ENCODE data around the gene NOS1AP. TPM values are rescaled to one million over a fixed set of nuclear protein-coding genes. Genes with fewer than 3 reads are reported as not detected.
A peak's percentile ranks its signal among the peaks of the same experiment; 100 is the strongest.

Gene NOS1AP
- polyA plus RNA-seq, 1 of the 3 experiments (the other 2 are of a cell fraction), result 0.03 TPM

DNA sequence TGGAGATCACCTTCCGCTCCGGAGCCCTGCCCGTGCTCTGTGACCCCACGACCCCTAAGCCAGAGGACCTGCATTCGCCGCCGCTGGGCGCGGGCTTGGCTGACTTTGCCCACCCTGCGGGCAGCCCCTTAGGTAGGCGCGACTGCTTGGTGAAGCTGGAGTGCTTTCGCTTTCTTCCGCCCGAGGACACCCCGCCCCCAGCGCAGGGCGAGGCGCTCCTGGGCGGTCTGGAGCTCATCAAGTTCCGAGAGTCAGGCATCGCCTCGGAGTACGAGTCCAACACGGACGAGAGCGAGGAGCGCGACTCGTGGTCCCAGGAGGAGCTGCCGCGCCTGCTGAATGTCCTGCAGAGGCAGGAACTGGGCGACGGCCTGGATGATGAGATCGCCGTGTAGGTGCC lies 297.6 kb downstream of the NOS1AP start:
- ChIA-PET POLR2A (no interaction called here), CTCF (interaction anchor here (1.4 to 3.4 kb wide), 4 partner anchors 10 to 311 kb away, joined by 4 to 26 read pairs (median 7); no protein-coding TSS in a partner anchor)
- no peaks in the 10 kb centered on the region for H4K20me1 ChIP-seq (ENCODE audit: insufficient read depth)
- H3K36me3 ChIP-seq (replicated peaks in 1 of 2; ENCODE audit: control insufficient read depth in 1 of 2, insufficient read depth in 2 of 2, low read length in 1 of 2), result no peaks in the 10 kb centered on the region
- H3K4me2 ChIP-seq, result peak overlapping the region; percentile 64; the same call in 1 of the 2 replicates
- no peaks in the 10 kb centered on the region for H3K79me2 ChIP-seq (ENCODE audit: insufficient read depth)
- no peak overlapping the region for H3K9ac ChIP-seq
- TF ChIP-seq JUND (IDR thresholded peaks at IDR 0.05), result no peak
- no peak for DNase-seq
- no peak overlapping the region for H3K27ac ChIP-seq (ENCODE audit: low read depth in 2 of 2, low read length in 1 of 2)
- no peaks in the 10 kb centered on the region for H3K9me3 ChIP-seq
- WGBS (ENCODE audit: low lambda C conversion rate), result 72% methylated on average over 22 of the region's 36 CpGs
- no peaks in the 10 kb centered on the region for H3K9me2 ChIP-seq
- H3K4me3 ChIP-seq (ENCODE audit: low read depth in 2 of 2, low read length in 1 of 2), result peak overlapping the region; percentile 13 to 42; a peak in 3 of 4 replicates
- no peaks in the 10 kb centered on the region for H3F3A ChIP-seq (replicated peaks; ENCODE audit: insufficient read depth)
- H3K4me1 ChIP-seq (ENCODE audit: control insufficient read depth in 1 of 2, insufficient read depth in 2 of 2, low read depth in 1 of 2, low read length in 1 of 2), result peaks cover 0 to 2% of the 10 kb centered on the region in 2 experiments; a peak in 1 of 4 replicates
- peak overlapping the region; percentile 40; the same call in 1 of the 2 replicates for H2AFZ ChIP-seq (ENCODE audit: low read depth)
- H3K27me3 ChIP-seq (ENCODE audit: insufficient read depth), result no peaks in the 10 kb centered on the region

DNA sequence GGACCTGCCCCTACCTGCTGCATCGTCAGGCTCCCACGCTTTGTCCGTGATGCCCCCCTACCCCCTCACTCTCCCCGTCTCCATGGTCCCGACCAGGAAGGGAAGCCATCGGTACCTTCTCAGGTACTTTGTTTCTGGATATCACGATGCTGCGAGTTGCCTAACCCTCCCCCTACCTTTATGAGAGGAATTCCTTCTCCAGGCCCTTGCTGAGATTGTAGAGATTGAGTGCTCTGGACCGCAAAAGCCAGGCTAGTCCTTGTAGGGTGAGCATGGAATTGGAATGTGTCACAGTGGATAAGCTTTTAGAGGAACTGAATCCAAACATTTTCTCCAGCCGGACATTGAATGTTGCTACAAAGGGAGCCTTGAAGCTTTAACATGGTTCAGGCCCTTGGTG lies 298.3 kb downstream of the NOS1AP start:
- H3K9me2 ChIP-seq, result no peaks in the 10 kb centered on the region
- H4K20me1 ChIP-seq (ENCODE audit: insufficient read depth), result no peaks in the 10 kb centered on the region
- no peaks in the 10 kb centered on the region for H3K9me3 ChIP-seq
- no peak for TF ChIP-seq SIN3A (IDR thresholded peaks at IDR 0.05; ENCODE audit: borderline replicate concordance, low read depth, low read length)
- TF ChIP-seq, protein P1, sequence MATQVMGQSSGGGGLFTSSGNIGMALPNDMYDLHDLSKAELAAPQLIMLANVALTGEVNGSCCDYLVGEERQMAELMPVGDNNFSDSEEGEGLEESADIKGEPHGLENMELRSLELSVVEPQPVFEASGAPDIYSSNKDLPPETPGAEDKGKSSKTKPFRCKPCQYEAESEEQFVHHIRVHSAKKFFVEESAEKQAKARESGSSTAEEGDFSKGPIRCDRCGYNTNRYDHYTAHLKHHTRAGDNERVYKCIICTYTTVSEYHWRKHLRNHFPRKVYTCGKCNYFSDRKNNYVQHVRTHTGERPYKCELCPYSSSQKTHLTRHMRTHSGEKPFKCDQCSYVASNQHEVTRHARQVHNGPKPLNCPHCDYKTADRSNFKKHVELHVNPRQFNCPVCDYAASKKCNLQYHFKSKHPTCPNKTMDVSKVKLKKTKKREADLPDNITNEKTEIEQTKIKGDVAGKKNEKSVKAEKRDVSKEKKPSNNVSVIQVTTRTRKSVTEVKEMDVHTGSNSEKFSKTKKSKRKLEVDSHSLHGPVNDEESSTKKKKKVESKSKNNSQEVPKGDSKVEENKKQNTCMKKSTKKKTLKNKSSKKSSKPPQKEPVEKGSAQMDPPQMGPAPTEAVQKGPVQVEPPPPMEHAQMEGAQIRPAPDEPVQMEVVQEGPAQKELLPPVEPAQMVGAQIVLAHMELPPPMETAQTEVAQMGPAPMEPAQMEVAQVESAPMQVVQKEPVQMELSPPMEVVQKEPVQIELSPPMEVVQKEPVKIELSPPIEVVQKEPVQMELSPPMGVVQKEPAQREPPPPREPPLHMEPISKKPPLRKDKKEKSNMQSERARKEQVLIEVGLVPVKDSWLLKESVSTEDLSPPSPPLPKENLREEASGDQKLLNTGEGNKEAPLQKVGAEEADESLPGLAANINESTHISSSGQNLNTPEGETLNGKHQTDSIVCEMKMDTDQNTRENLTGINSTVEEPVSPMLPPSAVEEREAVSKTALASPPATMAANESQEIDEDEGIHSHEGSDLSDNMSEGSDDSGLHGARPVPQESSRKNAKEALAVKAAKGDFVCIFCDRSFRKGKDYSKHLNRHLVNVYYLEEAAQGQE (IDR thresholded peaks at IDR 0.05; ENCODE audit: low read depth, low read length), result no peak
- TF ChIP-seq RXRA (IDR thresholded peaks at IDR 0.05; ENCODE audit: borderline replicate concordance, low read depth), result no peak
- no peak for TF ChIP-seq RCOR1 (IDR thresholded peaks at IDR 0.05; ENCODE audit: low read length)
- TF ChIP-seq NRF1 (IDR thresholded peaks at IDR 0.05; ENCODE audit: low read depth, low read length), result no peak
- no peak for TF ChIP-seq FOXM1 (IDR thresholded peaks at IDR 0.05; ENCODE audit: low read depth)
- TF ChIP-seq NFIC (IDR thresholded peaks at IDR 0.05; ENCODE audit: borderline replicate concordance), result no peak
- no peak for TF ChIP-seq ELF1 (IDR thresholded peaks at IDR 0.05)
- TF ChIP-seq GATA2 (CRISPR knock-in tag; IDR thresholded peaks at IDR 0.05), result no peak
- no peak for TF ChIP-seq TAF1 (IDR thresholded peaks at IDR 0.05; ENCODE audit: borderline replicate concordance, low read depth, low read length)
- TF ChIP-seq RAD21 (IDR thresholded peaks at IDR 0.05; ENCODE audit: low read length), result no peak
- no peak for TF ChIP-seq POLR2AphosphoS5 (IDR thresholded peaks at IDR 0.05; ENCODE audit: low read depth, low read length)
- TF ChIP-seq MEF2A (IDR thresholded peaks at IDR 0.05; ENCODE audit: borderline replicate concordance, low read depth), result no peak
- TF ChIP-seq TCF12 (IDR thresholded peaks at IDR 0.05), result no peak
- no peak for TF ChIP-seq CHD2 (IDR thresholded peaks at IDR 0.05; ENCODE audit: low read length, partially characterized antibody)
- TF ChIP-seq YY1 (IDR thresholded peaks at IDR 0.05; ENCODE audit: low read depth), result no peak
- TF ChIP-seq, protein P2, sequence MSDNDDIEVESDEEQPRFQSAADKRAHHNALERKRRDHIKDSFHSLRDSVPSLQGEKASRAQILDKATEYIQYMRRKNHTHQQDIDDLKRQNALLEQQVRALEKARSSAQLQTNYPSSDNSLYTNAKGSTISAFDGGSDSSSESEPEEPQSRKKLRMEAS (IDR thresholded peaks at IDR 0.05; ENCODE audit: low read depth), result no peak
- TF ChIP-seq, protein P3, sequence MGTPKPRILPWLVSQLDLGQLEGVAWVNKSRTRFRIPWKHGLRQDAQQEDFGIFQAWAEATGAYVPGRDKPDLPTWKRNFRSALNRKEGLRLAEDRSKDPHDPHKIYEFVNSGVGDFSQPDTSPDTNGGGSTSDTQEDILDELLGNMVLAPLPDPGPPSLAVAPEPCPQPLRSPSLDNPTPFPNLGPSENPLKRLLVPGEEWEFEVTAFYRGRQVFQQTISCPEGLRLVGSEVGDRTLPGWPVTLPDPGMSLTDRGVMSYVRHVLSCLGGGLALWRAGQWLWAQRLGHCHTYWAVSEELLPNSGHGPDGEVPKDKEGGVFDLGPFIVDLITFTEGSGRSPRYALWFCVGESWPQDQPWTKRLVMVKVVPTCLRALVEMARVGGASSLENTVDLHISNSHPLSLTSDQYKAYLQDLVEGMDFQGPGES (IDR thresholded peaks at IDR 0.05; ENCODE audit: low read depth, low read length), result no peak
- no peaks in the 10 kb centered on the region for H3K79me2 ChIP-seq (ENCODE audit: insufficient read depth)
- CTCF ChIA-PET, result interaction anchor here (1.0 to 3.4 kb wide), 4 partner anchors 10 to 91 kb away, joined by 3 to 26 read pairs (median 4); no protein-coding TSS in a partner anchor
- no peaks in the 10 kb centered on the region for H3F3A ChIP-seq (replicated peaks; ENCODE audit: insufficient read depth)
- H3K4me3 ChIP-seq (ENCODE audit: low read depth in 2 of 2, low read length in 1 of 2), result no peak overlapping the region
- H3K27me3 ChIP-seq (ENCODE audit: insufficient read depth), result no peaks in the 10 kb centered on the region
- no peak overlapping the region for H2AFZ ChIP-seq (ENCODE audit: low read depth)
- peaks cover 0 to 9% of the 10 kb centered on the region in 2 experiments; a peak in 1 of 4 replicates for H3K4me1 ChIP-seq (ENCODE audit: control insufficient read depth in 1 of 2, insufficient read depth in 2 of 2, low read depth in 1 of 2, low read length in 1 of 2)
- no peak for DNase-seq
- no peaks in the 10 kb centered on the region for H3K36me3 ChIP-seq (replicated peaks in 1 of 2; ENCODE audit: control insufficient read depth in 1 of 2, insufficient read depth in 2 of 2, low read length in 1 of 2)
- POLR2A ChIA-PET, result no interaction called here
- no peak overlapping the region for H3K27ac ChIP-seq (ENCODE audit: low read depth in 2 of 2, low read length in 1 of 2)
- H3K4me2 ChIP-seq, result no peak overlapping the region
- WGBS (ENCODE audit: low lambda C conversion rate), result 83% methylated on average over 9 of the region's 10 CpGs
- no peak overlapping the region for H3K9ac ChIP-seq

Data from SK-N-SH (cell line).